Smooth muscle cell (in vitro differentiated cells): ENCODE measurements around the gene MFAP3L. TPM values are rescaled to one million over a fixed set of nuclear protein-coding genes. Genes with fewer than 3 reads are reported as not detected.

ENCODE experiments used
- DNase-seq: peaks from one replicate; lab custom pipeline; 2025; ENCODE audit not compliant: unreplicated experiment; lab: John Stamatoyannopoulos, UW
- H2AFZ ChIP-seq: fragments of 200-600 bp; sonication (generic); 2 replicates; pipeline ENCODE4 v1.6.0; 2016; ENCODE audit warnings: antibody characterized with exemption, low read depth, mild to moderate bottlenecking
- H3F3A ChIP-seq: fragments of 200-600 bp; sonication (generic); 2 replicates; pipeline ENCODE4 v1.6.0; 2017; ENCODE audit warnings: antibody characterized with exemption, low read depth
- H3K27ac ChIP-seq: fragments of 200-600 bp; sonication (generic); 2 replicates; pipeline ENCODE4 v1.5.1; 2016; ENCODE audit warnings: low read depth, mild to moderate bottlenecking
- H3K27me3 ChIP-seq: fragments of 200-600 bp; sonication (generic); 2 replicates; pipeline ENCODE4 v1.6.1; 2016; ENCODE audit warnings: low read depth, mild to moderate bottlenecking
- H3K36me3 ChIP-seq: fragments of 200-600 bp; sonication (generic); 2 replicates; pipeline ENCODE4 v1.5.1; 2016; ENCODE audit warnings: low read depth
- H3K4me1 ChIP-seq: fragments of 200-600 bp; sonication (generic); 2 replicates; pipeline ENCODE4 v1.5.1; 2016; ENCODE audit warnings: low read depth
- H3K4me2 ChIP-seq: fragments of 200-600 bp; sonication (generic); 2 replicates; pipeline ENCODE4 v1.6.0; 2016; ENCODE audit warnings: mild to moderate bottlenecking
- H3K4me3 ChIP-seq: fragments of 200-600 bp; sonication (generic); 2 replicates; pipeline ENCODE4 v1.5.1; 2016; ENCODE audit warnings: mild to moderate bottlenecking
- H3K79me2 ChIP-seq: fragments of 200-600 bp; sonication (generic); 2 replicates; pipeline ENCODE4 v1.6.0; 2016; ENCODE audit warnings: low read depth, mild to moderate bottlenecking
- H3K9ac ChIP-seq: fragments of 200-600 bp; sonication (generic); 2 replicates; pipeline ENCODE4 v1.6.0; 2016; ENCODE audit warnings: low read depth
- H3K9me3 ChIP-seq: fragments of 200-600 bp; sonication (generic); replicated peaks from 2 replicates; pipeline ENCODE4 v1.5.1; 2016; ENCODE audit warnings: low read depth
- H4K20me1 ChIP-seq: fragments of 200-600 bp; sonication (generic); 2 replicates; pipeline ENCODE4 v1.6.0; 2016; ENCODE audit warnings: low read depth
- WGBS: methylation state at CpG from one replicate; pipeline ENCODE4 v1.1.7; 2016; ENCODE audit warnings: low lambda C conversion rate; 5-methylcytosine and 5-hydroxymethylcytosine counted together
- polyA plus RNA-seq: library from polyadenylated mRNA; unstranded; fragments of >200 nt; fragmentation: Nextera tagmentation; extraction: Ambion mirVana; gene quantifications from 2 replicates; pipeline ENCODE4 v1.2.1, GENCODE V29; 2016
- total RNA-seq: library from RNA; depleted of rRNA; stranded (reverse); fragments of >200 nt; gene quantifications from 2 replicates; pipeline ENCODE4 v1.2.3, GENCODE V29; 2014
- TF ChIP-seq, protein P1 (sequence below): fragments of 200-600 bp; sonication (generic); IDR thresholded peaks from 2 replicates; pipeline ENCODE4 v1.5.1; 2017; ENCODE audit warnings: borderline replicate concordance, mild to moderate bottlenecking, antibody characterized with exemption; ENCODE audit not compliant: insufficient read depth, poor library complexity, severe bottlenecking

Gene MFAP3L
- total and polyA plus RNA-seq, 2 experiments from 2014 or later, result 2.0 to 27.4 TPM

DNA sequence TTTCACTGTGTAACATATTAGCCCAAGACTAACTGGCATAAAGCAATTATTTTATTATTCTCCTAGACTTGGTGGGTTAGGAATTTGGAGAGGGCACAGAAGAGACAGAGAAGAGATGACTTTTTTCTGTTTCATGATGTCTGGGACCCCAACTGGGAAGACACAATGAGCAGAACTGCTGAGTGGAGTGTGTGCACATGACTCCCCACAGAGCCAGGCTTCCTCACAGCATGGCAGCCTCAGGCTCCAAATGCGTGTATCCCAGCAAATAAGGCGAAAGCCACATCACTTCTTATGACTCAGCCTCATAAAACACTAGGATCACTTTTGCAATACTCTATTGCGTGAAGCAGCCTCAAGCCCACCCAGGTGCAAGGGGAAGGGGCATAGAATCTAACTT lies 68.4 kb downstream of the MFAP3L start:
- no peak overlapping the region for H3K4me2 ChIP-seq
- peaks cover 14% of the 10 kb centered on the region for H3K4me1 ChIP-seq
- no peaks in the 10 kb centered on the region for H3K36me3 ChIP-seq
- no peaks in the 10 kb centered on the region for H3K9me3 ChIP-seq
- no peaks in the 10 kb centered on the region for H4K20me1 ChIP-seq
- H3K27me3 ChIP-seq, result no peaks in the 10 kb centered on the region
- no peak overlapping the region for H3K4me3 ChIP-seq
- no peak overlapping the region for H3K27ac ChIP-seq
- H2AFZ ChIP-seq, result no peak overlapping the region
- no peaks in the 10 kb centered on the region for H3K79me2 ChIP-seq
- TF ChIP-seq, protein P1, sequence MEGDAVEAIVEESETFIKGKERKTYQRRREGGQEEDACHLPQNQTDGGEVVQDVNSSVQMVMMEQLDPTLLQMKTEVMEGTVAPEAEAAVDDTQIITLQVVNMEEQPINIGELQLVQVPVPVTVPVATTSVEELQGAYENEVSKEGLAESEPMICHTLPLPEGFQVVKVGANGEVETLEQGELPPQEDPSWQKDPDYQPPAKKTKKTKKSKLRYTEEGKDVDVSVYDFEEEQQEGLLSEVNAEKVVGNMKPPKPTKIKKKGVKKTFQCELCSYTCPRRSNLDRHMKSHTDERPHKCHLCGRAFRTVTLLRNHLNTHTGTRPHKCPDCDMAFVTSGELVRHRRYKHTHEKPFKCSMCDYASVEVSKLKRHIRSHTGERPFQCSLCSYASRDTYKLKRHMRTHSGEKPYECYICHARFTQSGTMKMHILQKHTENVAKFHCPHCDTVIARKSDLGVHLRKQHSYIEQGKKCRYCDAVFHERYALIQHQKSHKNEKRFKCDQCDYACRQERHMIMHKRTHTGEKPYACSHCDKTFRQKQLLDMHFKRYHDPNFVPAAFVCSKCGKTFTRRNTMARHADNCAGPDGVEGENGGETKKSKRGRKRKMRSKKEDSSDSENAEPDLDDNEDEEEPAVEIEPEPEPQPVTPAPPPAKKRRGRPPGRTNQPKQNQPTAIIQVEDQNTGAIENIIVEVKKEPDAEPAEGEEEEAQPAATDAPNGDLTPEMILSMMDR, result no peak
- no peaks in the 10 kb centered on the region for H3F3A ChIP-seq
- 55% methylated on average over 3 of the region's 3 CpGs for WGBS
- DNase-seq, result no peak
- no peak overlapping the region for H3K9ac ChIP-seq

DNA sequence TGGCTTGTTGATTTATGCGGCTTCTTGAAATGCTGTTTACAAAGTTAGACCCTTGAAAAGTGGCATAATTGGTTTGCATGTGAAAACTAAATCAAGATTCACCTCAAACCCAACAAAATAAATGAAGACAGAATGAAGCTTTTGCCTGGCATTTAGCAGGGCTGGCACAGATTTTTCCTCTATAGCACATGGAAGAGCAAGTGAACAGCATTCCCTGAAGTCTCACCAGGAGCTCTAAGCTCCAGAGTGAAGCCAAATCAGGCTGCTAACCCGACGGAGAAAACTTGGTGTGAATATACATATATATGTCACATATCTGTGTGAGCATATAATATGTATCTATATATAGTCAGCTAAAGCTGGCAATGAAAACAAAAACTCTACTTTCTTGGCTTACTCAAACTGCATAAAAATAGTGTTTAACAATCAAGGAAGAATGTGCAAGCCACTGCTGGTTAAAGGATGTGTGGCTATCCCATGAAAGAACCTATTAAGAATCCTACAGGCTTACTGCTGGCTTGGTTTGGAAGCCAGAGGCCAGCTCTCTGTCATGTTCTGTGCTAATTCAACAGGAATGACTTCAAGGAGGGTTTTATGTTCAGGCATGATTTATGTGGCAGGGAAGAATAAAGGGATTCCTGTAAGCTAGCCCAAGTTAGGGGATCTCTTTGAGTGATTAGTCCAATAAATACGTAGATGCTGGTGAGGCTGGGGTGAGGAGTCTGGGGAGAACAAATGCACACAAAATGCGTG lies 69.9 kb downstream of the MFAP3L start:
- no peak overlapping the region for H3K9ac ChIP-seq
- 65% methylated on average over 5 of the region's 5 CpGs for WGBS
- no peak overlapping the region for H3K4me2 ChIP-seq
- H3F3A ChIP-seq, result no peaks in the 10 kb centered on the region
- no peaks in the 10 kb centered on the region for H3K9me3 ChIP-seq
- peak overlapping the region; percentile 3 for H3K27ac ChIP-seq
- H2AFZ ChIP-seq, result peak overlapping the region; percentile 48
- DNase-seq, result no peak
- H3K27me3 ChIP-seq, result no peaks in the 10 kb centered on the region
- H3K36me3 ChIP-seq, result no peaks in the 10 kb centered on the region
- H3K79me2 ChIP-seq, result no peaks in the 10 kb centered on the region
- H4K20me1 ChIP-seq, result no peaks in the 10 kb centered on the region
- H3K4me1 ChIP-seq, result peaks cover 14% of the 10 kb centered on the region
- H3K4me3 ChIP-seq, result no peak overlapping the region
- TF ChIP-seq, protein P1, result no peak

DNA sequence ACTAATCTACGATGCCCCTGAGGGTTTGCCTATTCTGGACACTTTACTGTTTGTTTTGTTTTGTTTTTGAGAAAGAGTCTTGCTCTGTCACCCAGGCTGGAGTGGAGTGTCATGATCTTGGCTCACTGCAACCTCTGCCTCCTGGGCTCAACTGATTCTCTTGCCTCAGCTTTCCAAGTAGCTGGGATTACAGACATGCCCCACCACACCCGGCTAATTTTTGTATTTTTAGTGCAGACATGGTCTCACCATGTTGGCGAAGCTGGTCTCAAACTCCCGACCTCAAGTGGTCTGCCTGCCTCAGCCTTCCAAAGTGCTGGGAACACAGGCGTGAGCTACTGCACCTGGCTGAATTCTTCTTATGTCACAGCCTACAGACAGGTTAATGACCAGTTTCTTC lies 70.7 kb downstream of the MFAP3L start:
- Histone ChIP-seq H3K4me1 (peaks cover 14% of the 10 kb centered on the region), H3K9me3 (no peaks in the 10 kb centered on the region), H3K36me3 (no peaks in the 10 kb centered on the region), H3K27ac (no peak overlapping the region), H3K4me3 (no peak overlapping the region), H3K27me3 (no peaks in the 10 kb centered on the region), H3K79me2 (no peaks in the 10 kb centered on the region), H3K9ac (no peak overlapping the region), H3F3A (no peaks in the 10 kb centered on the region), H3K4me2 (no peak overlapping the region), H4K20me1 (no peaks in the 10 kb centered on the region), H2AFZ (no peak overlapping the region)
- TF ChIP-seq, protein P1, result no peak
- no peak for DNase-seq
- WGBS, result 98% methylated on average over 5 of the region's 5 CpGs
